ENCODE data around the gene EPHA6. TPM values are rescaled to one million over a fixed set of nuclear protein-coding genes. Genes with fewer than 3 reads are reported as not detected.

The EPHA6 gene
- total RNA-seq, 2 donors from 2014 or later, result 0.52 to 2.0 TPM

DNA sequence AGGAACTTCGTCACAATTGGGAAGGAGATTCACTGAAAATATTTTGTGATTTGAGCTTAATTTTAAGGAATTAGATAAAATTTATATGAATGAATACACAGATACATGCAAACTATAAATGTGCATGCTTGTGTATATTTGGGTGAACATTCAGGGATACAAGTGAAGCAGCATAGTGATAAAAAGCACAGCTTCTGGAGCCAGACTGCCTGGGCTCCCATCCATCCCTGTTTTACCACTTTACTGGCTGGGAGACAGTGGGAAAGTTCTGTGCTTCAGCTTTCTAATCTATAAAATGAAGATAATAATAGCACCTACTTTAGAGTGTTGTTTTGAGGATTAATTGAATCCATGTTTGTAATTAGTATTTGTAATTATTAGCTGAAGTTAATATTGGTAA is 8.1 kb upstream of the EPHA6 start:
- DNase-seq (no peak), ATAC-seq (no peak)
- Histone ChIP-seq H3K4me3 (no peak overlapping the region), H3K9me3 (no peaks in the 10 kb centered on the region), H3K27ac (no peak overlapping the region), H3K27me3 (no peaks in the 10 kb centered on the region), H3K4me1 (no peaks in the 10 kb centered on the region), H3K36me3 (replicated peaks in 1 of 2; ENCODE audit: insufficient read depth in 1 of 2, low read depth in 2 of 2) (no peaks in the 10 kb centered on the region)
- 36 to 52% methylated on average over 1 of the region's 1 CpG for WGBS, 2 donors
- TF ChIP-seq POLR2A (IDR thresholded peaks at IDR 0.05), result no peak
- TF ChIP-seq, protein P1, sequence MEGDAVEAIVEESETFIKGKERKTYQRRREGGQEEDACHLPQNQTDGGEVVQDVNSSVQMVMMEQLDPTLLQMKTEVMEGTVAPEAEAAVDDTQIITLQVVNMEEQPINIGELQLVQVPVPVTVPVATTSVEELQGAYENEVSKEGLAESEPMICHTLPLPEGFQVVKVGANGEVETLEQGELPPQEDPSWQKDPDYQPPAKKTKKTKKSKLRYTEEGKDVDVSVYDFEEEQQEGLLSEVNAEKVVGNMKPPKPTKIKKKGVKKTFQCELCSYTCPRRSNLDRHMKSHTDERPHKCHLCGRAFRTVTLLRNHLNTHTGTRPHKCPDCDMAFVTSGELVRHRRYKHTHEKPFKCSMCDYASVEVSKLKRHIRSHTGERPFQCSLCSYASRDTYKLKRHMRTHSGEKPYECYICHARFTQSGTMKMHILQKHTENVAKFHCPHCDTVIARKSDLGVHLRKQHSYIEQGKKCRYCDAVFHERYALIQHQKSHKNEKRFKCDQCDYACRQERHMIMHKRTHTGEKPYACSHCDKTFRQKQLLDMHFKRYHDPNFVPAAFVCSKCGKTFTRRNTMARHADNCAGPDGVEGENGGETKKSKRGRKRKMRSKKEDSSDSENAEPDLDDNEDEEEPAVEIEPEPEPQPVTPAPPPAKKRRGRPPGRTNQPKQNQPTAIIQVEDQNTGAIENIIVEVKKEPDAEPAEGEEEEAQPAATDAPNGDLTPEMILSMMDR (IDR thresholded peaks at IDR 0.05), result no peak
- intact Hi-C loops (cut with DNase I), result no loop called here

DNA sequence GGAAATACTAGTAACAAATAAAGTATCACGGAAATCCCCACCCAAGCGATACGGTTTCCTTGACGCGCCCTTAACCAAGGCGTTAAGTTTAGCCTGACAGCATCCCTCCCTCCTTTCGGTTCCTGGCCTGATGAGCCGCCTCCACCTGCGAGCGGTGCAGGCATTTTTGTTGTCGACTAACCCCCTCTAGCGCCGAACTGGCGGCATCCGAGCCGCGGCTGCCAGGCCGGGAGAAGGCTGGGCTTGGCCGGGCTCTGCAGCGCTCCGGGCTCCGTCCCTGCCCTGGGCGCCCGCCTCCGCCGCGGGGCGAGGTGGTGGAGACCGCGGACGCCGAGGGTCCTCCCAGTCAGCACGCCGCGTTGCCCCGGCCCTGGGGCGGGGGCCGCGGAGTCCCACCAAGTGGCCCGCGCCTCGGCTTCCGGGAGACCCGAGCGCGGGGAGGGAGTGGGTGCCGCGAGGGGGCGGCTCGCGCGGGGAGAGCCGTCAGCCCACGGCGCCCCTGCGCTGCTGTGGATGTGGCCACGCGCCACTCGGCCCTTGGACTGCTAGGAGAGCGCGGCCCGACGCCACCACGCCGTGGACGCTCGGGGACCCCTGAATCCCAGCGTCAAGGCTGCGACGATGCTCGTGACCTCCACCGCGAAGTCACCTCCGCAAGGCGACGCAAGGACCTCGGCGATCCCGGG is 1.1 kb upstream of the EPHA6 start:
- intact Hi-C loops (cut with DNase I), result no loop called here
- H3K4me1 ChIP-seq, result peaks cover 31% of the 10 kb centered on the region
- peak; percentile 94 for ATAC-seq
- peak overlapping the region; percentile 5 to 64 for H3K4me3 ChIP-seq
- H3K9me3 ChIP-seq, result no peaks in the 10 kb centered on the region
- no peaks in the 10 kb centered on the region for H3K27me3 ChIP-seq
- DNase-seq, result peak; percentile 79 to 82 (median 80)
- no peaks in the 10 kb centered on the region for H3K36me3 ChIP-seq (replicated peaks in 1 of 2; ENCODE audit: insufficient read depth in 1 of 2, low read depth in 2 of 2)
- H3K27ac ChIP-seq, result peak overlapping the region in 3 of 4 donors; percentile 8 to 51 (median 39)
- WGBS, 2 donors, result 1% methylated on average over 33 to 64 of the region's 79 CpGs
- TF ChIP-seq, protein P1 (IDR thresholded peaks at IDR 0.05), result peak; percentile 49 to 80 (median 64)
- TF ChIP-seq POLR2A (IDR thresholded peaks at IDR 0.05), result no peak

DNA sequence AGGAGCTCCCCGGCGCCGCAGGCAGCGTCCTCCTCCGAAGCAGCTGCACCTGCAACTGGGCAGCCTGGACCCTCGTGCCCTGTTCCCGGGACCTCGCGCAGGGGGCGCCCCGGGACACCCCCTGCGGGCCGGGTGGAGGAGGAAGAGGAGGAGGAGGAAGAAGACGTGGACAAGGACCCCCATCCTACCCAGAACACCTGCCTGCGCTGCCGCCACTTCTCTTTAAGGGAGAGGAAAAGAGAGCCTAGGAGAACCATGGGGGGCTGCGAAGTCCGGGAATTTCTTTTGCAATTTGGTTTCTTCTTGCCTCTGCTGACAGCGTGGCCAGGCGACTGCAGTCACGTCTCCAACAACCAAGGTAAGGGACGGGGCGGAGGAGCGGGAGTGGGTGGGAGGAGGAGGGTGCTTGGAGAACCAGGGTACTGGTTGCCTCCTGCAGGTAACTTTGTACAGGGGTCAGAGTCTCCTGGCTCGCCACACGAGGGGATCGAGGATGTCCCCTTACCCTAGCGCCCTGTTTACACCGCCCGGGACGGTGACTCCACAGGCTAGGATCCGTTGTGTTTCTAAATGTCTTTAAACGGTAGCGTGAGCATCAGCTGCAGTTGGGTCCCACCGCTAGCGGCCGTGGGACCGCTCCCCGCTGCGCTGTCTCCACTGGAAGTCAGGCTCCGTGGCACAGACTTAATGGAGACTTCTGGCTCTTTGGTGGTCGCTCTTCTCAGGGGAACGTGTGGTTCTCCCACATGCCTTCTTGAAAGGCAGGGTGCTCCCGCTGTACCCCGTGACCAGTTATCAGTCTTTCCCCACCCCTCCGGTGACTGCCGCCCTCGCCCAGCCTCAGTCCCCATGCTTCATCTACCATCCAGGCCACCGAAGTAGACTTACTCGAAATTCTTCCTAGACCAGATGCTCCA is 515 bp downstream of the EPHA6 start:
- TF ChIP-seq, protein P1 (IDR thresholded peaks at IDR 0.05), result no peak
- TF ChIP-seq POLR2A (IDR thresholded peaks at IDR 0.05), result no peak
- Histone ChIP-seq H3K27me3 (no peaks in the 10 kb centered on the region), H3K36me3 (replicated peaks in 1 of 2; ENCODE audit: insufficient read depth in 1 of 2, low read depth in 2 of 2) (no peaks in the 10 kb centered on the region), H3K9me3 (no peaks in the 10 kb centered on the region), H3K27ac (no peak overlapping the region), H3K4me1 (peaks cover 31% of the 10 kb centered on the region), H3K4me3 (peak overlapping the region in 1 of 2 donors; percentile 64)
- intact Hi-C loops (cut with DNase I), result no loop called here
- ATAC-seq, result no peak
- 2 to 4% methylated on average over 40 to 50 of the region's 50 CpGs for WGBS, 2 donors
- peak in 2 of 4 donors; percentile 12 to 15 for DNase-seq

DNA sequence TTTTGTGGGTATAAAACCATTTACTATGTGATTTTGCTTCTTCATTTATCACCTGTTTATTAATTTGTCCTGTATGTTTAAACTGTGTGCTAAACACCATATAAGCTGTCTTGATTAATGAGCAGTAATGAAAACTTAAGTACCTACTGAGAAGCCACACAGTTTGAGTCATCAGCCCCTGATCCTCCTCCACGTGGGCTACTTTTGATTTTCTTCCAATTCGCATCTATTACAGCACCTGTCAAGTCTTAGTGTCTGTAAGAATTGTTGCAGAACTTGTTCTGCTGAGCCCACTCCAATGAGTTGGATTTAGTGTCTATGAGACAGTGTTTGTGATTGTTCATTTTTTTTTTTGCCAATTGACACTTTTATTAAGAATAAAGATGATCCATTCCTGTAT is 16.8 kb downstream of the EPHA6 start:
- no peaks in the 10 kb centered on the region for H3K36me3 ChIP-seq (replicated peaks in 1 of 2; ENCODE audit: insufficient read depth in 1 of 2, low read depth in 2 of 2)
- intact Hi-C loops (cut with DNase I), result no loop called here
- H3K9me3 ChIP-seq, result no peaks in the 10 kb centered on the region
- H3K27ac ChIP-seq, result no peak overlapping the region
- DNase-seq (no peak), ATAC-seq (no peak)
- H3K4me1 ChIP-seq, result no peaks in the 10 kb centered on the region
- no peaks in the 10 kb centered on the region for H3K27me3 ChIP-seq
- WGBS, 2 donors, result 34 to 57% methylated on average over 2 of the region's 2 CpGs
- H3K4me3 ChIP-seq, result no peak overlapping the region
- TF ChIP-seq POLR2A (IDR thresholded peaks at IDR 0.05), result no peak
- TF ChIP-seq, protein P1 (IDR thresholded peaks at IDR 0.05), result no peak
